Measurements from ENCODE around the gene TPPP2. TPM values are rescaled to one million over a fixed set of nuclear protein-coding genes. Genes with fewer than 3 reads are reported as not detected.

Gene TPPP2
- total and polyA plus RNA-seq, 8 donors, result 0.62 TPM; not detected in 7

DNA sequence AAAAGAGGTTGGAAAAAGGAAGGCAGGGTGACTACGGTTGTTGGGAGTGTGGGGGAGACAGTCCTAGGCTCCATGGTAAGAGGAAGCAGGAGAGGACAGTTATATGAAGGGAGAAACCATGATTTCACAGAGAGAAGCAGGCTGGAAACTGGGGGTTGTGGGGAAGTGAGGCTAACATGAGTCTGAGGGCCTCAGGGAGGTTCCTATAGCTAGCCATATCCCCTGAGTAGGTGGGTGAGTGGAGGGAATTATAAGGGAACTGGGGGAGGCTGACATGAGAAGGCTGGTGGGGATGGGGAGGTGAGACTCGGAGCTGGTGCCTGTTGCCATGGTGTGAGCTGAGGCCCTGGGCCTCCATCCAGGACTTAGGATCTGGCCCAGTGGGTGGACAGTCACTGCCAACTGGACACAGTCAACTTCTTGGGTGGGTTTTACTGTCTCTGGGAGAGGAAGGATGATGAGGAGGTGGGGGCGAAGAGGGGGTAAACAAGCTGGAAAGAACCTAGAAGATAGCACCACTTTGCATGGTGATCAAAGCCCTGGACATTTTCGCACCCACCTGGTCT, 3.2 kb downstream of the TPPP2 start:
- TF ChIP-seq POLR2AphosphoS5 (IDR thresholded peaks at IDR 0.05) (no peak), POLR2A (IDR thresholded peaks at IDR 0.05) (no peak), EP300 (IDR thresholded peaks at IDR 0.05) (no peak)
- TF ChIP-seq, protein P1, sequence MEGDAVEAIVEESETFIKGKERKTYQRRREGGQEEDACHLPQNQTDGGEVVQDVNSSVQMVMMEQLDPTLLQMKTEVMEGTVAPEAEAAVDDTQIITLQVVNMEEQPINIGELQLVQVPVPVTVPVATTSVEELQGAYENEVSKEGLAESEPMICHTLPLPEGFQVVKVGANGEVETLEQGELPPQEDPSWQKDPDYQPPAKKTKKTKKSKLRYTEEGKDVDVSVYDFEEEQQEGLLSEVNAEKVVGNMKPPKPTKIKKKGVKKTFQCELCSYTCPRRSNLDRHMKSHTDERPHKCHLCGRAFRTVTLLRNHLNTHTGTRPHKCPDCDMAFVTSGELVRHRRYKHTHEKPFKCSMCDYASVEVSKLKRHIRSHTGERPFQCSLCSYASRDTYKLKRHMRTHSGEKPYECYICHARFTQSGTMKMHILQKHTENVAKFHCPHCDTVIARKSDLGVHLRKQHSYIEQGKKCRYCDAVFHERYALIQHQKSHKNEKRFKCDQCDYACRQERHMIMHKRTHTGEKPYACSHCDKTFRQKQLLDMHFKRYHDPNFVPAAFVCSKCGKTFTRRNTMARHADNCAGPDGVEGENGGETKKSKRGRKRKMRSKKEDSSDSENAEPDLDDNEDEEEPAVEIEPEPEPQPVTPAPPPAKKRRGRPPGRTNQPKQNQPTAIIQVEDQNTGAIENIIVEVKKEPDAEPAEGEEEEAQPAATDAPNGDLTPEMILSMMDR (IDR thresholded peaks at IDR 0.05), result no peak
- no peak overlapping the region for H3K4me3 ChIP-seq
- H3K36me3 ChIP-seq, result no peaks in the 10 kb centered on the region
- WGBS, 5 donors, result 82 to 93% (median 89%) methylated on average over 4 of the region's 4 CpGs
- H3K27me3 ChIP-seq, result no peaks in the 10 kb centered on the region
- intact Hi-C loops (cut with DNase I; ENCODE audit: low total_unique reads), result no loop called here
- DNase-seq, result no peak
- peaks cover 2 to 7% (median 3%) of the 10 kb centered on the region in 4 donors for H3K4me1 ChIP-seq
- H3K9me3 ChIP-seq, result no peaks in the 10 kb centered on the region
- no peak overlapping the region for H3K27ac ChIP-seq

DNA sequence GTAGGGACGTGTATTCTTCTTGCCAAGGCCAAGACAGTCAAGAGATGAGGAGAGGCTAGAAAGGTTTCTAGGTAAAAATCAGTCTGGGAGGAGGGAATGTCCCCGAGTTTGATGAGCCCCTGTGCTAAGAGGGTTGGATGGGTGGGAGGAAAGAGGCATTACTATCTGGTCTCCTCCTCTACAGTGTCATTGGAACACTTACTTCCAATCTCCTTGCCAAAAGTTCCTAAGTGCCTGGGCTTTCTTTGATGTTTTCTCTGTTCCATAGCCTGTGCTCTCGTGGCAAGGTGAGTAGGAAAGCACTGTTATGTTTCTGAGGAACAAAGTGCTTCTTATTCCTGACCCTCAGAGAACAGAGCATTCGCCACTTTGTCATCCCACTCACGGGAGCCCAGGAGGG, 4.7 kb downstream of the TPPP2 start, which contains the start of gene RNASE13:
RNASE13 (minus strand) TSS at position 101 of the 400 bp plus-strand sequence. CDS start 519 bp downstream, outside the sequence.
- WGBS, 5 donors, result 77 to 82% (median 78%) methylated on average over 5 of the region's 5 CpGs
- TF ChIP-seq, protein P1 (IDR thresholded peaks at IDR 0.05), result no peak
- TF ChIP-seq EP300 (IDR thresholded peaks at IDR 0.05) (no peak), POLR2A (IDR thresholded peaks at IDR 0.05) (no peak), POLR2AphosphoS5 (IDR thresholded peaks at IDR 0.05) (no peak)
- intact Hi-C loops (cut with DNase I; ENCODE audit: low total_unique reads), result no loop called here

DNA sequence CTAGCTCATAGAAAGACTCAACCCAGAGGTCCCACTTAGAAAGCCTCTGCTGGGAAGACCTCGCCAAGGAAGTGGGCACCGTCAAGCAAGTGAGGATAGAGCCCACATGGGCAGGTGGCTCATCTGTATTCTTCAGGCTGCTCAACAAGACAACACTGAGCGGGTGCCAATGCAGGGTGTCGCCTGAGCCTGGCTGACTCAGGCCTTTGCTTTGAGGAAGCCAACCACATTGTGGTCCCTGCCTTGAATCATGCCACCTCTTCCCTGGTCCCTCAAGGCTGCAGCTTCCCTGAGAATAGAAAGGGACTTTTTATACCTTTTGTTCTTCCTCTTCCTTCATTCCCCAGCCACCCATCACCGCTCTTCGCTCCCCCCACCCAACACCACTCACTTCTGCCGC, 6.7 kb downstream of the TPPP2 start:
- Histone ChIP-seq H3K9me3 (no peaks in the 10 kb centered on the region), H3K4me1 (peaks cover 20 to 27% (median 23%) of the 10 kb centered on the region in 4 donors), H3K27ac (no peak overlapping the region), H3K4me3 (no peak overlapping the region), H3K36me3 (no peaks in the 10 kb centered on the region), H3K27me3 (no peaks in the 10 kb centered on the region)
- intact Hi-C loops (cut with DNase I; ENCODE audit: low total_unique reads), result no loop called here
- no peak for TF ChIP-seq POLR2AphosphoS5 (IDR thresholded peaks at IDR 0.05)
- no peak for TF ChIP-seq EP300 (IDR thresholded peaks at IDR 0.05)
- TF ChIP-seq, protein P1 (IDR thresholded peaks at IDR 0.05), result no peak
- no peak for TF ChIP-seq POLR2A (IDR thresholded peaks at IDR 0.05)
- no peak for DNase-seq
- WGBS, 5 donors, result 90 to 99% (median 95%) methylated on average over 6 to 7 of the region's 7 CpGs

More for the DNA sequence above, 4.7 kb downstream of the TPPP2 start, which contains the start of gene RNASE13:
- Histone ChIP-seq H3K27ac (no peak within 1 kb of the TSS), H3K27me3 (no peaks in the 10 kb centered on the region), H3K4me3 (no peak within 1 kb of the TSS), H3K9me3 (no peaks in the 10 kb centered on the region), H3K4me1 (peaks cover 17 to 22% (median 18%) of the 10 kb centered on the region in 4 donors), H3K36me3 (no peaks in the 10 kb centered on the region)
- DNase-seq, result no peak

DNA sequence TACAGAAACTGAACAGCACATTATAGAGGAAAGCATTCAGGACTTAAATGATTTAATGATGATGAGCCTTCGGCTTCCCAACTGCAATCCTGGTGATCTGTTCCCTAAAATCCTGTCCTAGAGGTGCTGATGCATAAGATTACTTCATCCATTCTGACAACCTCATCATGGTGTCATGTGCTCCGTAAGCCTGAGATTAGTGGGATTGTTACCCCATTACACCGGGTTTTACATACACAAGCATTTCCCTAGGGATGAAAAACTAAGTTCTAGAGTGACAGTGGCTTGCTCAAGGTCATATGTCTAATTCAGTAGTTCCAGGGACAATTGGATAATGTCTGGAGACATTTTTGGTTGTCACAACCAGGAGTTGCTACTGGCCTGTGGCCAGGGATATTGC, 7.1 kb downstream of the TPPP2 start:
- intact Hi-C loops (cut with DNase I; ENCODE audit: low total_unique reads), result no loop called here

More for the DNA sequence above, 7.1 kb downstream of the TPPP2 start:
- H3K36me3 ChIP-seq, result no peaks in the 10 kb centered on the region
- DNase-seq, result no peak
- H3K4me1 ChIP-seq, result peaks cover 20 to 27% (median 23%) of the 10 kb centered on the region in 4 donors
- no peak overlapping the region for H3K4me3 ChIP-seq
- TF ChIP-seq, protein P1 (IDR thresholded peaks at IDR 0.05), result no peak
- TF ChIP-seq EP300 (IDR thresholded peaks at IDR 0.05) (no peak), POLR2AphosphoS5 (IDR thresholded peaks at IDR 0.05) (no peak)
- peak overlapping the region in 1 of 5 donors; percentile 77 for H3K27ac ChIP-seq
- H3K9me3 ChIP-seq, result no peaks in the 10 kb centered on the region
- WGBS, 5 donors, result 85 to 89% (median 88%) methylated on average over 3 of the region's 3 CpGs
- H3K27me3 ChIP-seq, result no peaks in the 10 kb centered on the region
